Neural cell (in vitro differentiated cells): ENCODE measurements around the gene HHIP.

Source experiments
- CTCF ChIP-seq: fragments of 450-650 bp; IDR thresholded peaks from 2 replicates; pipeline ENCODE4 v1.5.1; 2014; ENCODE audit warnings: antibody characterized with exemption, mild to moderate bottlenecking, moderate library complexity; ENCODE audit not compliant: poor library complexity, severe bottlenecking
- EP300 ChIP-seq: fragments of 450-650 bp; conservative IDR thresholded peaks from 2 replicates; pipeline ENCODE4 v1.6.1; 2014; ENCODE audit warnings: antibody characterized with exemption, mild to moderate bottlenecking, moderate library complexity; ENCODE audit not compliant: poor library complexity, severe bottlenecking
- RAD21 ChIP-seq: fragments of 450-650 bp; conservative IDR thresholded peaks from 2 replicates; pipeline ENCODE4 v1.6.1; 2014; ENCODE audit warnings: antibody characterized with exemption, mild to moderate bottlenecking, moderate library complexity
- TAF1 ChIP-seq: IDR thresholded peaks from 2 replicates; pipeline ENCODE4 v1.6.1; 2012; ENCODE audit warnings: low read depth
- TF ChIP-seq, protein P1 (sequence below): IDR thresholded peaks from 2 replicates; pipeline ENCODE4 v1.6.1; 2012; ENCODE audit warnings: borderline replicate concordance

DNA sequence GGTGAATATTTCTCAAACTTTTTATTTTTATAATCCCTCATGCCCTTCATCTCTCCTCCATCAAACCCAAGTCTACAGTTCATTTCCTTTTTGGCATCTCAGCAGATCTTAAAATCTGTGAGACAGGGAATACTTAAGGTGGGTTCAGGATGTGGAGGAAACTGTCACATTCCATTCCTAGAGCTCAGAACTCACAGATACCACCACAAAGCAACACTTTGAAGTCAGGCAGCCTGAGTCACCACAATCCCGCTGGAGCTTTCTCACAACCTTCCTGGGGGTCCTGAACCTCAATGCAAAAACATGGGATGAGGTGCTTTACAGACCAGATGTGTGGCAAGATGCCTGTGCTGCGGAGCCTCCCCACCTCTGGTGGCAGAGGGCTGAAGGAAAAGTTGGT is 63.2 kb downstream of the HHIP start:
- TF ChIP-seq CTCF = no peak
- TF ChIP-seq EP300 = no peak
- TF ChIP-seq, protein P1, sequence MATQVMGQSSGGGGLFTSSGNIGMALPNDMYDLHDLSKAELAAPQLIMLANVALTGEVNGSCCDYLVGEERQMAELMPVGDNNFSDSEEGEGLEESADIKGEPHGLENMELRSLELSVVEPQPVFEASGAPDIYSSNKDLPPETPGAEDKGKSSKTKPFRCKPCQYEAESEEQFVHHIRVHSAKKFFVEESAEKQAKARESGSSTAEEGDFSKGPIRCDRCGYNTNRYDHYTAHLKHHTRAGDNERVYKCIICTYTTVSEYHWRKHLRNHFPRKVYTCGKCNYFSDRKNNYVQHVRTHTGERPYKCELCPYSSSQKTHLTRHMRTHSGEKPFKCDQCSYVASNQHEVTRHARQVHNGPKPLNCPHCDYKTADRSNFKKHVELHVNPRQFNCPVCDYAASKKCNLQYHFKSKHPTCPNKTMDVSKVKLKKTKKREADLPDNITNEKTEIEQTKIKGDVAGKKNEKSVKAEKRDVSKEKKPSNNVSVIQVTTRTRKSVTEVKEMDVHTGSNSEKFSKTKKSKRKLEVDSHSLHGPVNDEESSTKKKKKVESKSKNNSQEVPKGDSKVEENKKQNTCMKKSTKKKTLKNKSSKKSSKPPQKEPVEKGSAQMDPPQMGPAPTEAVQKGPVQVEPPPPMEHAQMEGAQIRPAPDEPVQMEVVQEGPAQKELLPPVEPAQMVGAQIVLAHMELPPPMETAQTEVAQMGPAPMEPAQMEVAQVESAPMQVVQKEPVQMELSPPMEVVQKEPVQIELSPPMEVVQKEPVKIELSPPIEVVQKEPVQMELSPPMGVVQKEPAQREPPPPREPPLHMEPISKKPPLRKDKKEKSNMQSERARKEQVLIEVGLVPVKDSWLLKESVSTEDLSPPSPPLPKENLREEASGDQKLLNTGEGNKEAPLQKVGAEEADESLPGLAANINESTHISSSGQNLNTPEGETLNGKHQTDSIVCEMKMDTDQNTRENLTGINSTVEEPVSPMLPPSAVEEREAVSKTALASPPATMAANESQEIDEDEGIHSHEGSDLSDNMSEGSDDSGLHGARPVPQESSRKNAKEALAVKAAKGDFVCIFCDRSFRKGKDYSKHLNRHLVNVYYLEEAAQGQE = no peak
- no peak for TF ChIP-seq RAD21
- no peak for TF ChIP-seq TAF1
